Measurements from ENCODE around the gene CARS2.

CARS2 gene

GRCh38 chr13:110651271-110651670 lies 54.6 kb downstream of the CARS2 start:
- no peak for DNase-seq

DNA sequence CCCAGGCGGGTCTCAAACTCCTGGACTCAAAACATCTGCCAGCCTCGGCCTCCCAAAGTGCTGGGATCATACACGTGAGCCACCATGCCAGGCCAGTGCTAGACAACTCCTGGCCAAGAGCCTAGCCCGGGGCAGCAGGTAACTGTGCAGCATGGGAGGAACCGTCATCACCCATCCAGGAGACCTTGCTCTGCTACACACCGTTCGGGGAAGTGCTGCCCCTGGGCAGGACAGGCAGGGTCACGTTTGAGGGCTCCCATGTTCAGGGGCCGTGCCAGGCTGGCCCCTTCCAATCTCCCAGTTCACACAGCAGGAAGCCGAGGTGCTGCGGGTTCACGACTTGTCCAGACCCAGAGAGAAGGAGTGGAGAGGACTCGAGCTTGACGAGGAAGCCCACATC lies 55.5 kb downstream of the CARS2 start:
- no peak for DNase-seq

- DNase-seq, result no peak
Observed at GRCh38 chr13:110649551-110649950, 56.4 kb downstream of the CARS2 start.

DNA sequence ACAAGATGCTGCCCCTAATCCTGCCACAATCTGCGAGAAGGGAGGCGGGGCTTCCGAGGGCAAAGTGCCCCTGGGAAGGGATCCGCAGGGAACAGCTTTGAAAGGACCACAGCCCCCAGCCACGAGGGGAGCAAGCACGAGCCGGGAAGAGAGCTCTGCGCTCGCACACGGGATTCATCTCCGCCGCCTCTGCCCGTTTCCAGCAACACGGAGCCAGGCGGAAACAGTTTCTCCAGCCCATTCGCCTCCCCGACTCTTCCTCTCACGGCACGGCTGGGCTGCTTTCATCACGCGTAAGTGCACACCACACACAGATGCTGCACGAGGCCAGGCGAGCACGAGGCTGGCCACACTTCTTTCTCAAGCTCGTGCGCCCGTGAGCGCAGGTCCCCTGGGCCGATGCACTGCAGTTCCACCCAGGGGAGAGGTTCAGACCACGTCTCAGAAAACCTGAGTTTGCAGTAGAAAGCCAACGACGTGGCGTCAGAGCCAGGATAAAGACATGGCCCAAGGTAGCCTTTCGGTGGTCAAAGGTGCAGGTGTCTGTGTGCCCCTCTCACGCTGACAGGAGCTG lies 57.0 kb downstream of the CARS2 start:
- DNase-seq, result no peak

DNA sequence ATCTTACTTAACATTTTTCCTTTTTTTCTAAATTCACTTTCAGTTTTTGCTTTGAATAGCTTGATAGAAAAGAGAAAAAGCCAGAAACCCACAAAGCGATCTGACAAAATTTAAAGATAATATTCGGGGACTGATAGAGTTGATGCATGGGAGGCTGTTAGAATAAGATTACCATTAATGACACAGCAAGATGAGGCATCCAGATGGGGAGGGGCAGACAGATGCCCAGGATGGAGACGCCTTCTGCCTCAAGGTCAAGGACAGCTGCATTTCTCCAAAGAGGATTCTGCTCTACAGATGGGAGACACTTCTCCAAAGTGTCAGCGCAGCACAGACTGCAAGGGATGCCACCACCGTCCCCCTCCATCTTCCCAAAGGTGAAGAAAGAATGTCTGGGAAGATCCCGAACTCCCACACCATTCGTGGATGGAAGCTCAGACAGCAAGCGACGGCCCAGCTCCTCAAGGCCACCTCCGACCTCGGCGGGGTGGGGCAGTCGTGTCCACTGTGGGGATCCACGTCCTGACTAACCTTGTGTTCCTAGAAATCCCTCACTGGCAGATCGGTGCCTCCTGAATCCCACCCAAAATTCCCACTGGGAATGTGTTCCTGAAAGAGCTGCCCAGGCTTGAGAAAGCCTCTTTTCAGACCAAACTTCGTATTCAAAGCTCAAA lies 57.6 kb downstream of the CARS2 start:
- DNase-seq, result no peak

GRCh38 chr13:110647365-110647737 lies 58.6 kb downstream of the CARS2 start:
- no peak for DNase-seq

DNA sequence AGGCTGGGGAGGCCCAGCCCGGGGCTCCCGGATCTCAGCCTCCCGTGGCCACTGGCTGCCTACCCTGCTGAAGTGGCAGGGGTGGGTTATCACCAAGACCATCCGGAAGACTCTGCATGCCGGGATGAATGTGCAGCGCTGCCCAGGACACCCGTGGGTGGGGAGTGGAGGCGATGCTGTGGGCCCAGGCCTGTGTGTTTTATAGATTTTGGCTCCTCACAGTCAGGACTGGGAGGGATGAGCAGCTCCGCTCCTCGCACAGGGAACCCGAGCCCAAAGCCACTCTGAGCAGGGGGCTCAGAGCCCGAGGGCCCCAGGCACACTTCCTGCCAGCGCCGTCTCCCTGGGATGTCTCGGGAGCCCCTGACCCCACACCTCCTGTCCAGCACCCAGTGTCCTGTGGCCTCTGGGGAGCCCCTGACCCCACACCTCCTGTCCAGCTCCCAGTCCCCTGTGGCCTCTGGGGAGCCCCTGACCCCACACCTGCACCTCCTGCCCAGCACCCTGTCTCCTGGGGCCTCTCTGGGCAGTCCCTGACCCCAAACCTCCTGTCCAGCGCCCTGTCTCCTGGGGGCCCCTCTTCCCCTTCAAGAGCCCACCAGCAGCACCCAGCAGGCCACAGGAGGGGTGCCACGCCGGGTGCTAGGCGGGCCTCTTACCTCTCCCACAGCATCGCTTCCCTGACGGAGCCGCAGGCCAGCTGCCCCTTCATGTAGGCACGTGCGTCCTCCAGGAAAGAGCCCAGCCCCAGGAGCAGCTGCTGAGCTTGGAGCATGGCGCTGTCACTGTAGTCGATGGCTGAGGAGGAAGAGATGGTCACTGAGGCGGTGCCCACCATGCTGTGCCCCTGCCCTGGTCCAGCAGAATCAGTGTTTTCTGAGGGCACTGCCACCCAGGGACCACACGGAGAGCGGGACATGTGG lies 59.2 kb downstream of the CARS2 start:
- DNase-seq, result no peak

- DNase-seq, result no peak
Observed at GRCh38 chr13:110645750-110646149, 60.2 kb downstream of the CARS2 start.

DNA sequence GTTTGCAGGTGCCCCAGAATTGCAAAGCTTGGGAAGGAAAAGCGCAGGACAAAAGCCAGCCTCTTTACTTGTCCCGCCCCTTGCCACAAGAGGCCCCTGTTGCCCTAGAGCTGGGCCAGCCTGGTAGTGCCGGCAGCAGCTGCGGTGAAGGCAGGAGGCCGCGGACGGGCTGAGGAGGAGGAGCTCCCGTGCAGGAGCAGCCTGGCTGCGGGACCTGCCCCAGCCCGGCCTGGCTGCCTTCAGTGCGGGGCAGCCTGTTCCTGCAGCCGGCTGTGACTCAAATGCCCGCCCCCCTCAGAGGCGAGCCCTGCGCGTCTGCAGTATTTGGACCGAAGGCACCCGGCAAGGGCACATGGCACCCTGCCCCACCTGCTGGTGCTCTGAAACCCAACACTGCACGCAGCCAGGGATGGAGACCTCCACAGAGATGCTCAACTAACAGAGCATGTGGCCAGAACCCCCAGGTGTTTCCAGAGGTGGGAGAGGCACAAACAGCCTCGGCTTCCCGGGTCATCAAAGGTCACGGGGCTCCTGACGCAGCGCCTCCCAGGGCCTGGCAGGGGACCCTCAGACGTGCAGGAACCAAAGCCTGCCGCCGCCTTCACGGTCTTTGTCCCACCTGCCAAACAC lies 60.9 kb downstream of the CARS2 start:
- no peak for DNase-seq

- DNase-seq, result no peak
Observed at GRCh38 chr13:110643768-110644421, 62.0 kb downstream of the CARS2 start.

GRCh38 chr13:110643324-110643723 lies 62.6 kb downstream of the CARS2 start:
- DNase-seq, result no peak

GRCh38 chr13:110642291-110642981 lies 63.5 kb downstream of the CARS2 start:
- DNase-seq, result no peak

DNA sequence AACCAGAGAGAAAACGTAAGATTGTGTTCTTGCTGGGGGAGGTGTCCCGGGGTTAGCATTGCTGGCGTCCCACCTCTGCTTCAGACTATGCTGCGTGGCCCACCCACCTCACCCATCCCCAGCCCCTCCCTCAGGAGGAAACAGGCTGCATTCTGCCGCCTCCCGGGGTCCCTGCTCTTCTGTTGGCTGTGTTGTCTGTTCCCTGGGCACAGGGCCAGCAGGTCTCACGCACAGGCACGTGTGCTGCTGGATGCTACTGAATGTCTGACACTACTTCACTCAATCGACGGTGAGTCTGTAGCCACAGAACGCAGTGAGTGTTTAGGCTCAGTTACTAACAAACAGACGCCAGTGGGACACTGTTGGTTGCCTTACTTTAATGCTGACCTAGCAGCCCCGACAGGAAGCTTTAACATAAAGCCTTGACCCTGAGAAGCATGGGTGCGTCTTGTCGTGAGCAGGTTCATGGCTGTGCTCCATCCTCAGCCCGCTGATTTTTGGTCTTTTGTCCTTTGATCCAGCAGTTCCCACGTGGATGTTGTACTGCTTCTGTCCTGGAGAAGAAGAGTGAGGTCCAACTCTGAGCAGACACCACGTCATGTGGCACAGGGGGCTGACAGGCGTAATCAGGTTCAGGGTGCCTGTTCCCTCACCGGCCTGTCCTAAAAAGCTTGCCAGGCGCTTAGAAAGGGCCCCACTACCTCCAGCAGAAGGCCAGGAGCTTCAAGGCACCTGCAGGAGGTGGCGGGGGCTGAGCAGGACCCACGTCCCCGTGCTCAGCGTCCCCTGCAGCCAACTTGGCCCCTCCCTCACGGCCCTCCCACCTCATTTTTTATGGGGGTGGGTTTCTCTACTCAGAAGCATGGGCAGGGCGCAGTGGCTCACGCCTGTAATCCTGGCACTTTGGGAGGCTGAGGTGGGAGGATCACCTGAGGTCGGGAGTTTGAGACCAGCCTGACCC lies 64.6 kb downstream of the CARS2 start:
- no peak for DNase-seq

GRCh38 chr13:110640591-110641029 lies 65.3 kb downstream of the CARS2 start:
- DNase-seq, result no peak

DNA sequence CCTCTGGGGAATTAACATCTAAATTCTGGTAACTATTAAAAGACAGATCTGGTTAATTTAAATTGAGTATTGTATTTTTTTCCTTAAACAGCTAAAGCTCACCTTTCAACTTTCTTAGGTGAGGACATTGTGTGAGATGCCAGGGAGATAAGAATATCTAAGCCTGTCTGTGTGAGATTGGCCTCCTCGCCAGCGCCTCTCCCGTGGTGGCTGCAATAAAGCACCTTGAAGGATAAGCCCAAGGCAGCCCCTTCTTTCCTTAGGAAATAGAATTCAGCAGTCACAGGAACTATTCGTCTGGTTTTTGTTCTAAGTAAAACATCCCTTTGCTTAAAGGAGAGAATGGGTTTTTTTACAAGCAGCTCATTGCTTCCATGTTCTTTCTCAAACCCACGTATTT lies 66.0 kb downstream of the CARS2 start:
- no peak for DNase-seq

GRCh38 chr13:110638814-110639806 lies 66.8 kb downstream of the CARS2 start:
- no peak for DNase-seq

DNA sequence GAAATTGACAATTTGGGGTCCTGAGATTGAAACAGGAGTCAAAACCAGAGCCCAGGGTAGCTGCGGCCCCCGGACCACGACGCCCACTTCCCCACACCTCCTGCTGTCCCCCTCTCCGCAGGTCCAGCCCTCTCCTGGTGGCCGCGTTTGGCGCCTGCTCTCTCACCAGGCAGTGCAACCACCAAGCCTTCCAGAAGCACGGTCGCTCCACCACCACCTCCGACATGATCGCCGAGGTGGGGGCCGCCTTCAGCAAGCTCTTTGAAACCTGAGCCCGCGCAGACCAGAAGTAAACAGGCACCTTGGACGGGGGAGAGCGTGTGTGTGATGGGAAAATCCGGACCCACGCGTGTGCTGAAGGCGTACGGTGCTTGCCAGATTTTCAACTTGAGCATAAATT lies 67.7 kb downstream of the CARS2 start:
- no peak for DNase-seq

DNA sequence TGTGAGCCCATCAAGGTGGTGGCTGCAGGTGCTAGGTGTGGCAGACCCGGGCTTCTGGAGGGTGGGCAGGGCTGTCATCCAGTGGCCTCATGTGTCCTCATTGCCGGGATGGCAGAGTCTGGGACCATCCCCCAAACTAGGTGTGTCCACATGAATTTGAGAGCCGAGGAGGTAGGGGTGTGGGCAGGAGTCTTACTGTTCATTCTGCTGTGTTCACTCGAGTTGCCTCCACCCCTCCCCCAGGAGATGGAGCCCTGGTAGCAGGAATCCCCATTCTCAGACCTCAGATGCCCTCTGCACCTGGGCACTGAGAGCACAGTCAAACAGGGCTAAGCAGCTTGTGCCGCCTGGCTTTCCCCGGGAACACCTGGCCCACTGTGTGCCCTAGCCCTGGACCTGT lies 68.2 kb downstream of the CARS2 start:
- DNase-seq, result no peak

DNA sequence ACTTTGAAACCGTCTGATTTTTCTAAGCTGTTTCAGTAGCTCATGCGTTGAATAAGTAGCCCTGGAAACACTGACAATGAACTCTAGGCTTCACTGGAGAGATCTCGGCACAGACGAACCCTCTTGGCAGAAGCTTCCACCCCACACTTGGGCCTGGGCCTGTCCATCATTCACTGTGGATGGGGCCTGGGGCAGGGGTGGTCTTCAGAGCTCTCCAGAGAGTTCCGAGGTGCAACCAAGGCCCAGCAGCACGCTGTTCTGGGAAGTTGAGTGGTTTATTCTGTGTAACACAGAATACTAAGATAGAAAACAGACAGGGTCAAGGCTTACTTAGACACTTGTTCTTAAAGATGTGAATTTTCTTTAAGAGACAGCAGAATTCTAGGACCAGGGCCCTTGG lies 68.6 kb downstream of the CARS2 start:
- no peak for DNase-seq

DNA sequence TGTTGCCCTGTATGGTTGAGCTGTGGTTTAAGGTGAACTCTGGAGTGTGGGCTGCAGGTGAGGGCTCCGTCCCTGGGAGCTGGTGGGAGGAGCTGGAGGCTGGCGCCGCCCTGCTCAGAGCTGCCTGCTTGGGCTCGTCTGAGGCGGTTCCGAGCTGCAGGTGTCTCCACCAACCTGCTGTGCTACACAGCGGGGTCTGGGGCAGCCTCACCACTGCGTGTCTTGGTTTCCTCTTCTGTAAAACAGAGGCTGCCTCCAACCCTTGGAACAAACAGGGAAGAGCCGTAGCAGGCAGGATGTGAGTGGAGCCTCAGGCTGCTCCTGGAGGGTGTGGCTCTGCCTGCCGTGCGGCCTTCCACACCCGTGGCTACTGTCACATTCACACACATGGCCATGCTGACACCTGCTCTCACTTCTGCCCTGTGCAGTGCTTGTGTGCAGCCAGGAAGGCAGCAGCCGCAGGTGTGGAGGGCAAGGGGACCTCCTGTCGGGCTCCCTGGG lies 69.2 kb downstream of the CARS2 start:
- DNase-seq, result no peak

Data from GF-D8 (cell line).